DND-41 (cell line): ENCODE results near the gene TRPM5.

Experiments
- ATAC-seq: fragments of 200-7000 bp; cut with Tn5 transposase; 3 replicates; pipeline ENCODE4 v1.9.1; 2021; ENCODE audit warnings: low read depth; ENCODE audit not compliant: insufficient read depth
- DNase-seq: peaks from one replicate; pipeline ENCODE4 v3.0.0-alpha.2; 2020
- H2AFZ ChIP-seq: 2 replicates; pipeline ENCODE4 v1.6.0; 2012; ENCODE audit warnings: low read depth, low read length
- H3K27ac ChIP-seq: 2 replicates; pipeline ENCODE4 v1.5.1; 2012; ENCODE audit warnings: low read length, inconsistent platforms
- H3K27me3 ChIP-seq: fragments of 200-600 bp; sonication (generic); 2 replicates; pipeline ENCODE4 v1.6.0; 2012; ENCODE audit warnings: low read length, mild to moderate bottlenecking, inconsistent platforms; ENCODE audit not compliant: insufficient read depth, poor library complexity
- H3K36me3 ChIP-seq: 2 replicates; pipeline ENCODE4 v1.5.1; 2012; ENCODE audit warnings: low read length, inconsistent platforms; ENCODE audit not compliant: insufficient read depth
- H3K4me1 ChIP-seq: 2 replicates; pipeline ENCODE4 v1.5.1; 2012; ENCODE audit warnings: mild to moderate bottlenecking, low read length; ENCODE audit not compliant: insufficient read depth
- H3K4me2 ChIP-seq: 2 replicates; pipeline ENCODE4 v1.6.0; 2012; ENCODE audit warnings: mild to moderate bottlenecking, moderate library complexity, low read length, inconsistent platforms; ENCODE audit not compliant: insufficient read depth
- H3K4me3 ChIP-seq, 2 experiments: fragments of 200-600 bp in 1 of 2; shearing (Covaris generic) in 1 of 2; 2 replicates each; pipeline ENCODE4 v1.5.1; 2012 to 2016; ENCODE audit warnings: inconsistent platforms in 2 of 2, low read length in 2 of 2, mild to moderate bottlenecking in 2 of 2, low read depth in 1 of 2, moderate library complexity in 1 of 2
- H3K79me2 ChIP-seq: 2 replicates; pipeline ENCODE4 v1.6.0; 2012; ENCODE audit warnings: low read length, inconsistent platforms; ENCODE audit not compliant: insufficient read depth
- H3K9ac ChIP-seq: 2 replicates; pipeline ENCODE4 v1.6.0; 2012; ENCODE audit warnings: low read depth, mild to moderate bottlenecking, inconsistent platforms, low read length, moderate library complexity
- H3K9me3 ChIP-seq: 2 replicates; pipeline ENCODE4 v1.5.1; 2012; ENCODE audit warnings: low read length, moderate library complexity, mild to moderate bottlenecking, inconsistent platforms; ENCODE audit not compliant: insufficient read depth, severe bottlenecking
- H4K20me1 ChIP-seq: 2 replicates; pipeline ENCODE4 v1.6.0; 2012; ENCODE audit warnings: low read length; ENCODE audit not compliant: insufficient read depth
- EZH2 ChIP-seq: IDR thresholded peaks from 3 replicates; pipeline ENCODE4 v1.6.1; 2012; ENCODE audit warnings: borderline replicate concordance, low read depth, mild to moderate bottlenecking, moderate library complexity, low read length, inconsistent platforms; ENCODE audit not compliant: severe bottlenecking
- TF ChIP-seq, protein P1 (sequence below): IDR thresholded peaks from 2 replicates; pipeline ENCODE4 v1.5.1; 2012; ENCODE audit warnings: borderline replicate concordance, low read length, moderate library complexity, mild to moderate bottlenecking; ENCODE audit not compliant: poor library complexity, severe bottlenecking; ENCODE audit errors: extremely low read depth

The TRPM5 gene

DNA sequence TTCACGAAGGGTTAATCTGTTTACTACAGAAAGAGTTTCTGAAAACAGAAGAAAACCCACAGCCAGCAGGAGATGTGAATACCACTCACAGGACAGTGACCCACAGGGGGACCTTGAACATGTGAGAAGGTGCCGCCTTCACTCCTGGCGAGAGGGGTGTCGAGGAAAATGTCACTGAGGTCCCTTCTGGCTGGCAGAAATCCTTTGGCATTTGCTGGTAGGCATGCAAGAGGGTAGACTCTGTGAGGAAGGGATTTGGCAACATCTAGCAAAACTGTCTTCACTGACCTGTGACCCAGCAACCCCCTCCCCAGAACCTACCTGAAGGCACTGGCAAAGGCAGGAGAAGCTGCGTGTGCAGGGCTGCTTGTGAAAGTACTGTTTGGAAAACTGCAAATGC is 9.1 kb upstream of the TRPM5 start:
- Histone ChIP-seq H3K79me2 (no peaks in the 10 kb centered on the region), H3K27ac (no peak overlapping the region), H4K20me1 (no peaks in the 10 kb centered on the region), H2AFZ (no peak overlapping the region), H3K36me3 (no peaks in the 10 kb centered on the region), H3K27me3 (no peaks in the 10 kb centered on the region), H3K4me3 (no peak overlapping the region), H3K4me2 (no peak overlapping the region), H3K9ac (no peak overlapping the region), H3K9me3 (no peaks in the 10 kb centered on the region), H3K4me1 (no peaks in the 10 kb centered on the region)
- no peak for DNase-seq
- no peak for TF ChIP-seq EZH2
- TF ChIP-seq, protein P1, sequence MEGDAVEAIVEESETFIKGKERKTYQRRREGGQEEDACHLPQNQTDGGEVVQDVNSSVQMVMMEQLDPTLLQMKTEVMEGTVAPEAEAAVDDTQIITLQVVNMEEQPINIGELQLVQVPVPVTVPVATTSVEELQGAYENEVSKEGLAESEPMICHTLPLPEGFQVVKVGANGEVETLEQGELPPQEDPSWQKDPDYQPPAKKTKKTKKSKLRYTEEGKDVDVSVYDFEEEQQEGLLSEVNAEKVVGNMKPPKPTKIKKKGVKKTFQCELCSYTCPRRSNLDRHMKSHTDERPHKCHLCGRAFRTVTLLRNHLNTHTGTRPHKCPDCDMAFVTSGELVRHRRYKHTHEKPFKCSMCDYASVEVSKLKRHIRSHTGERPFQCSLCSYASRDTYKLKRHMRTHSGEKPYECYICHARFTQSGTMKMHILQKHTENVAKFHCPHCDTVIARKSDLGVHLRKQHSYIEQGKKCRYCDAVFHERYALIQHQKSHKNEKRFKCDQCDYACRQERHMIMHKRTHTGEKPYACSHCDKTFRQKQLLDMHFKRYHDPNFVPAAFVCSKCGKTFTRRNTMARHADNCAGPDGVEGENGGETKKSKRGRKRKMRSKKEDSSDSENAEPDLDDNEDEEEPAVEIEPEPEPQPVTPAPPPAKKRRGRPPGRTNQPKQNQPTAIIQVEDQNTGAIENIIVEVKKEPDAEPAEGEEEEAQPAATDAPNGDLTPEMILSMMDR = no peak
- no peak for ATAC-seq

DNA sequence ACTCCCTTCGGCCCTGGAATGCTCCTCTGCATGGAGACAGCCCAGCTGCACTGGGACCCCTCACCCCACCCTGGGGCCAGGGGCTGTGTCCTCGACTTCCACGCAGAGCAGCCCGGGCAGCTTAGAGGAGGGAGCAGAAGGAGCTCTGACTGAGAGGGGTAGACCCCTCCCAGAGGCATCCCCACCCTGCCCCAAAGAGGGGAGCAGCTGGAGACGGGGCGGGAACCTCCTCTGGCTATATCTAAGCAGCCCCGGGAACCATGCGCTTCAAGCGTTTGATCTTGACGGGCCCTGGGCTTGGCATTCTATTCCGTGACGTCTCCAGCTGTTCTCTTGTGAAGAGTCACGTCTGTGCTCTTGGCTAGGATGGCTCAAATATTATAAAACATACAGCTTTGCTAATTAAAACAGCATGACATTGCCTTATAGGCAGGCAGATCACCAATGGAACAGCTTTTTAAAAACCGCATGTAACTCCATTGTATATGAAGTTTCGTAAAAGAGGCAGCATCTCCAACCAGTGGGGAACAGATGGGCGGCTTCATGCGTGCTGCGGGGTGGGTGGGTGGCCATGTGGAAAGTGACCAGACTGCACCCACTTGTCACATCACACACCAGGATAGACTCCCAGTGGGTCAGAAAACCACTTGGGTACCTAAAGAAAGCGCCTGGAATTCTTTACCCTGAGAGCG is 8.2 kb upstream of the TRPM5 start:
- TF ChIP-seq, protein P1 = no peak
- no peak for TF ChIP-seq EZH2
- Histone ChIP-seq H3K9me3 (no peaks in the 10 kb centered on the region), H3K36me3 (no peaks in the 10 kb centered on the region), H4K20me1 (peaks cover 4% of the 10 kb centered on the region), H3K4me3 (no peak overlapping the region), H3K27me3 (no peaks in the 10 kb centered on the region), H3K4me1 (no peaks in the 10 kb centered on the region), H3K9ac (no peak overlapping the region), H2AFZ (no peak overlapping the region), H3K4me2 (no peak overlapping the region), H3K79me2 (no peaks in the 10 kb centered on the region), H3K27ac (no peak overlapping the region)
- ATAC-seq (no peak), DNase-seq (no peak)

DNA sequence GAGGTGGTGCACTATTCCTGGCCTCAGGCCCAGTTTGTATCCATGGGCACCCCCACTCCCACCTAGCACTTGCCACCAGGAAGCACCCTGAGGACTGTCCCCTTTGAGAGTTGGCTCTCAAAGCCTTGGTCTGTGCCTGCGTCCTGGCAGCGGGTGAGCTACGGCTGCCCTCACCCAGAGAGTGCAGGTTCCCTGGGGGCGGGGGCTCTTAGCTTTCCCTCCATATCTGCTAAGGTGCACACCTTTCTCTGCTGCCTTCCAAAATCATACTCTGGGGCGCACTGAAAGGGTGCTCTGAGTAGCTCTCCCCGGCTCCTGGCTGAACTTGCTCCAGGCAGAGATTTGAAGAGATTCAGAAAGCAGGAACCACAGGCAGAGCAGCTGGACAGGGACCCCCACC is 7.6 kb upstream of the TRPM5 start:
- Histone ChIP-seq H4K20me1 (peaks cover 4% of the 10 kb centered on the region), H3K9ac (no peak overlapping the region), H3K9me3 (no peaks in the 10 kb centered on the region), H3K27me3 (no peaks in the 10 kb centered on the region), H3K79me2 (no peaks in the 10 kb centered on the region), H2AFZ (no peak overlapping the region), H3K27ac (no peak overlapping the region), H3K36me3 (no peaks in the 10 kb centered on the region), H3K4me1 (no peaks in the 10 kb centered on the region), H3K4me2 (no peak overlapping the region), H3K4me3 (no peak overlapping the region)
- no peak for TF ChIP-seq EZH2
- TF ChIP-seq, protein P1 = no peak
- DNase-seq (no peak), ATAC-seq (no peak)
